PFSK-1 (cell line): Measurements from ENCODE around the gene POC1B.

Source experiments
- FOXP2 ChIP-seq: optimal IDR thresholded peaks from 2 replicates; pipeline ENCODE3; 2011; ENCODE audit warnings: borderline replicate concordance, control low read depth, inconsistent platforms; ENCODE audit not compliant: insufficient read depth; ENCODE audit errors: extremely low read length, extremely low read depth
- POLR2AphosphoS5 ChIP-seq: IDR thresholded peaks from 2 replicates; pipeline ENCODE4 v1.6.1; 2012; ENCODE audit warnings: low read depth, mild to moderate bottlenecking, control low read depth, low read length, moderate library complexity
- REST ChIP-seq, 2 experiments: IDR thresholded peaks; 2 replicates each; pipeline versions ENCODE4 v1.6.1 to v1.8.0; 2011 to 2012; ENCODE audit warnings: low read depth in 2 of 2, low read length in 2 of 2, control low read depth in 1 of 2, inconsistent platforms in 1 of 2, mild to moderate bottlenecking in 1 of 2, moderate library complexity in 1 of 2; ENCODE audit not compliant: insufficient read depth in 1 of 2
- SIN3A ChIP-seq: IDR thresholded peaks from 2 replicates; pipeline ENCODE4 v1.6.1; 2012; ENCODE audit warnings: mild to moderate bottlenecking, low read length, moderate library complexity, borderline replicate concordance; ENCODE audit not compliant: insufficient read depth
- TAF1 ChIP-seq: IDR thresholded peaks from 2 replicates; pipeline ENCODE4 v1.6.1; 2012; ENCODE audit warnings: low read length, control low read depth, borderline replicate concordance; ENCODE audit not compliant: insufficient read depth

The POC1B gene

GRCh38 chr12:89544681-89545184 is 18.9 kb upstream of the POC1B start:
- TF ChIP-seq POLR2AphosphoS5 (no peak), TAF1 (no peak), FOXP2 (no peak), SIN3A (no peak), REST (IDR thresholded peaks at IDR 0.05; ENCODE audit: insufficient read depth in 1 of 2, low read depth in 2 of 2, low read length in 2 of 2) (no peak)

- TF ChIP-seq TAF1 (no peak), FOXP2 (no peak), POLR2AphosphoS5 (no peak)
These were observed 18.2 kb upstream of the POC1B start for GRCh38 chr12:89544022-89544421.

- TF ChIP-seq TAF1, result no peak
- no peak for TF ChIP-seq FOXP2
- no peak for TF ChIP-seq REST (IDR thresholded peaks at IDR 0.05; ENCODE audit: insufficient read depth in 1 of 2, low read depth in 2 of 2, low read length in 2 of 2)
These were observed 17.2 kb upstream of the POC1B start for GRCh38 chr12:89542912-89543592.

GRCh38 chr12:89542236-89542635 is 16.4 kb upstream of the POC1B start:
- TF ChIP-seq TAF1, result no peak
- TF ChIP-seq FOXP2, result no peak
- TF ChIP-seq SIN3A, result no peak
- TF ChIP-seq POLR2AphosphoS5, result no peak
- no peak for TF ChIP-seq REST (IDR thresholded peaks at IDR 0.05; ENCODE audit: insufficient read depth in 1 of 2, low read depth in 2 of 2, low read length in 2 of 2)

- TF ChIP-seq TAF1 (no peak), POLR2AphosphoS5 (no peak), SIN3A (no peak), REST (IDR thresholded peaks at IDR 0.05; ENCODE audit: insufficient read depth in 1 of 2, low read depth in 2 of 2, low read length in 2 of 2) (no peak), FOXP2 (no peak)
These were observed 14.7 kb upstream of the POC1B start for GRCh38 chr12:89540586-89540985.
